NCI-H510A treated with DMSO at 0.1 percent for 48 hours (cell line): ENCODE measurements around the gene TOPAZ1.
A peak's percentile ranks its signal among the peaks of the same experiment; 100 is the strongest.
"Not testable (repeated sequence)": the region's sequence is repeated elsewhere in the genome, so short reads cannot be mapped to it uniquely, and the experiment has no call there.

Experiments
- DNase-seq: peaks from one replicate; lab custom pipeline; 2025; lab: John Stamatoyannopoulos, UW

TOPAZ1 gene

DNA sequence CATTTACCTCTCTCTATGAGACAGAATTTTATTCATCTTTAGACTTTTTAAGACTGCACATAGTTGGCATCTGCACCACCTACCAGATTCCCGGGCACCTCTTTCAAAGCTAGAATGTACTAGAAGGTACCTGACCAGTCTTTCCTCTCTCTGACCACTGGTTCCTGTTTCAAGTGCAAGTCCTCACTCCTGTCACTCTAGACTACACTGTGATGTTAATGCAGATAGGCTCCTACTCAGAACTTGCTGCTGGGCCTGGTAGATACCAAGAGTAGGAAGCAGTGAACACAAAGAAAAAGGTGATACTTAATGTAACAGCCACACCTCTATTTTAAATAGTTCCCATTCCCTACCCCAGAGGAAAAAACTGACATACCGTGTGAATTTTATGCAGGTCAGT lies 88.8 kb downstream of the TOPAZ1 start:
- DNase-seq = no peak

GRCh38 chr3:44334326-44334725 lies 92.6 kb downstream of the TOPAZ1 start:
- no peak for DNase-seq

DNA sequence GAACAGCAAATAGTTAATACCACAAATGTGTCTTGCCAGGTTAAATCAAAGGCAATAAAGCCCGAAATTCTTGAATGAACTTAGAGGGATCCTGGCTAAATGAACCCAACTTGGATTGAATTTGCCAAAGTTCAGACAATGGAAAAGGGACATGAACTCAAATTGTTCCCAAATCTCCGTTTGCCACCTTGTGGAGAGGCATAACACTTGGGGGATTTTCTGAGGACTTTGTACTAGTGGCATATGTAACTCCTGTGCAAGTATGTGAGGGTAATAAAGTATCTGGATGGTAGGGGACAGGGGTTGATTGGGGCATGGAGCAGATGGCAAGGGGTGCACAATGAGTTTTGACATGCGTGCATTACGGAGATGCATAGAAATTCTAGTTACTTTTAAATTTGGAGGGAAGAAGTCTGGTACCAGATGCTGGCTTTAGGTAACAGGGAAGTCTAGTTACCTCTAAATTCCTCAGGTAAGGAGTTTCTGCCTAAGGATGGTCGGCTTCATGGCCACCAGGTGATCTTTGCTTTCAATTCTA lies 95.6 kb downstream of the TOPAZ1 start:
- DNase-seq = no peak

DNA sequence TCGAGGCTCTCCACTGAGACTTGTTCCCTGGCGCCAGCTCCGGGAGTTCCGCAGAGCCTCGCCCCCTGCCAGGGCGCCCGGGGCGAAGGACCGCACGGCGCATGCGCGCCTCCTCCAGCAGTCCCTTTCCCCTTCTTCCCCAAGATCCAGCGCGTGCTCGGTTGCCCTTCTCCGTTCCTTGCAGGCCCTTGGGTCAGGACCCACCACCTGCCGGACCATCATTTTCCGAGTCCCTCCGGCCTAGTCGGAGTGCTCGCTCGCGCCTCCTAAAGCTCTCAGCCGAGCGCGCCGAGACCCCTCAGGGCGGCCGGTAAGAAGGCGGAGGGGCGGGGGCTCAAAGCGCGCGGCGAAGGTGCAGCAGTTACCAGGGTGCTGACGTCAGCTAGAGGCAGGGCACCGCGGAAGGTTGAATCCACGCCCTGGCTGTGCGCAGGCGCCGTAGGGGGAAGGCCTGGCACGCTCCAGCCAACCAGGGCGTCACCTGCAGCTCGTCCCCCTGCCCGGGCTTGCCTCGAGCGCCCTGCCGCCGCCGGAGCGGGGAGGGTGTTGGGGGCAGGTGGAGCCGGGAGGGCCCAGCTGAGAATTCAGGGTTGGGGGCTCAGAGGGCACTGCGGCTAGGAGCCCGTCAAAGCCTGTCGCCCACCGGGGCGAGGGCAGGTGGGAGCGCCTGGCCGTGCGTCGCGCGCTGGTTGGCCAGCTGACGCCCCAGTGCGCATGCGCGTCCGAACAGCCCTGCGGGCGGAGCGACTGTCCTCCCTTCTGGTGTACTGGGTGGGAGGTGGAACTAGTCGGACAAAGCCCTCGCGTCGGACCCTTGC lies 96.5 kb downstream of the TOPAZ1 start, which contains the start of gene TCAIM:
TSS of gene TCAIM (plus strand) at position 757 of the 818 bp plus-strand sequence. CDS start 16,017 bp downstream, outside the sequence.
- peak; percentile 84 for DNase-seq

GRCh38 chr3:44338828-44339127 lies 97.1 kb downstream of the TOPAZ1 start:
- no peak for DNase-seq

- DNase-seq = no peak
These were observed 97.7 kb downstream of the TOPAZ1 start for GRCh38 chr3:44339181-44340057.

- no peak for DNase-seq
These were observed 98.3 kb downstream of the TOPAZ1 start for GRCh38 chr3:44340058-44340395.

GRCh38 chr3:44342176-44342790 lies 100.6 kb downstream of the TOPAZ1 start:
- no peak for DNase-seq

DNA sequence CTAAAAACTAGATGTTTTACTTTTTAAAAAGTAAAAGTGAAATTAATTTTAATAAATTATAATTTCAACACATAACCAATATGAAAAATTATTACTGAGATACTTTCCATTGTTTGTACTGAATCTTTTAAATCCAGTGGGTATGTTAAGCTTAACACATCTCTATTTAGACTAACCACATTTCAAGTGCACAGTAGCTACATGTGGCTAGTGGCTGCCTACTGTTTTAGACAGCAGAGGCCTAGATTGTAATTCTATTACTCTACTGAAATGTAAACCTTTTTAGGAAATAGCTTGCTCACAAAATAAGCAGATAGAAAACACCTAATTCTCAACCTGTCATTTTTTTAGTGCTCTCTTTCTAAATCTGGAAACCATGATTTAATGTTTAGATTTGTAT lies 101.7 kb downstream of the TOPAZ1 start:
- DNase-seq = no peak

GRCh38 chr3:44346590-44346989 lies 104.9 kb downstream of the TOPAZ1 start:
- not testable (repeated sequence) for DNase-seq

DNA sequence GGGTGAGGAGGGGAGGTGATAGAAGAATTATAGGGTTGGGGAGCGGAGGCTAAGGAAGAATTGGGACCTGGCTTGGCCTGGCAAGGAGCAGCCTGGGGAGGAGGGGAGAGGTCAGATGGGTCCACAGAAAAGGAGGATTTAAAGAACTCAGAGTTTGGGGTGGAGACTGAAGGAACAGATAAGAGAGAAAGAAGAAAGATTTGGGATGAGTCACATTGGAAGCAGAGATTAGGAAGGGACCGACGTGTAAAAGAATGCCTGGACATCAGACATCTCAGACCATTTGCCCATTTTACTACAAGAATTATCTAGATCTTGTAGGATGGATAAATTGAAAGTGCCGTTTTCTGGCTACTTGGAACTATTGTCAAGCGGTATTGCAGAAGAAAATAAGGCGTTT lies 107.3 kb downstream of the TOPAZ1 start:
- DNase-seq = no peak

GRCh38 chr3:44353355-44353924 lies 111.8 kb downstream of the TOPAZ1 start:
- no peak for DNase-seq

DNA sequence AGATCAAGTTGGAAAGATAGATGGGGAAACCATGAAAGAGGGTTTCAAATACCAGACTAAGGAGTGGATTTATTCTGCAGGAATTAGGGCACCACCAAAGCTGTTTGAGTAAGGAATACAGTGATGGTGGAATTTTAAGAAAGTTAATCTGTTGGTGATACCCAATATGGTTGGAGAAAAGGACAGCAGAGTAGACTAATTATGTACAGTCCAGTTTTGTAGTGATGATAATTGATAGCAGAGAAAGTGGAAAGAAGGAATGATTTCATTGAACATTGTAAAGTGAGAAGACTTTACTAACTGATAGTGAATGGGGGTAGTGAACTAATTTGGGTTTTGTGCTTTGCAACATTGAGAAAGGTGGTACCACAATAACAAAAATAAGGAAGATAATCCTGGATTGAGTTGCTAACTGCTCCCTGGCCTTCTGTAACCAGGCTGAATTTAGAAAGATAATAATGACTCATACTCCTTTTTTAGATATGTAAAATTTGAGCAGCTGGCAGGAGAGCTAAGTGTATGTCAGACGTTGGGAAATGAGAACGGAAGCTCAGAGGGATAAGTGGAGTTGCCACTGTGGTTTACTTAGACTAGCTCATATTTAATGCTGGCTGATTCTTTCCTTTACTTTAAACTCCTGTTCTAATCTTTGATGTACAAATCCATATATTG lies 113.8 kb downstream of the TOPAZ1 start:
- peak; percentile 39 for DNase-seq

DNA sequence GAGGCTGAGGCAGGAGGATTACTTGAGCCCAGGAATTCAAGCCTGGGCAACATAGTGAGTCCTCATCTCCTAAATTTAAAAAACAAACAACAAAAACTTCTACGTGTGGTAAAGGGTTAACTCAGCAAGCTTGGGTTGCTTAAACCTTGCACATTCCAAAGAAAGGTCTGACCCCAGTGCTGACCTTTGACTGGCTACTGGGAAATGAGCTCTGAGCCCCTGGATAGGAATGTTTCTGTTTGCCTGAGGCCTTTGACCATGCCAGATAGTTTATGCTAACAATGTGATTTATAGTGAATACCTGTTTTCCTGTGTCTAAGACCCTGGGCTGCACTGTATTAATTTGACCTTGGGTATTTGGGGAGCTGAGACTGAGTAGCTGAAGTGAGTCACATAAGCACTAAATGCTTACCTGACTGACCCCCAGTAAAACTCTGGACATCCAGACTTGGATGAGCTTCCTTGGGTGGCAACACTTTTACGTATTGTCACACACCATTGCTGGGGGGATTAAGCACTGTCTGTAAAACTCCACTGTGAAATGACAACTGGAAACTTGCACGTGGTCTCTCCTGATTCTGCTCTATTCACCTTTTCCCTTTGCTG lies 117.6 kb downstream of the TOPAZ1 start:
- no peak for DNase-seq

GRCh38 chr3:44363591-44363990 lies 121.9 kb downstream of the TOPAZ1 start:
- DNase-seq = no peak

DNA sequence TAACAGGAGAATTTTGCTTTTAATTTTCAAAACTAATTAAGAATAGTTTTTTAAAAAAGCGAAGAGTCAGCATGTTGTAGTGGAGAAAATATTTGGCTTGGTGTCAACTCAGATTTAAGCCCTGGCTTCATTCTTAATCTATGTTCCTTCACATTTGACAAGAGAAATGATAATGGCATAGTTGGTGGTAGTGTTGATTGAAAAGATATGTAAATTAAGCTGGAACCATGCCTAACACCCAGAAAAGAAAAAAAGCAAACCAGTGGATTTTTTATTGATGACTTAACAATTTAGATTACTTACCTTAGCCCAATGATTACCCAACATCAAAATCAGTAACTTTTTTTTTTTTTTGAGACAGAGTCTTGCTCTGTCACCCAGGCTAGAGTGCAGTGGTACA lies 124.3 kb downstream of the TOPAZ1 start:
- DNase-seq = no peak

DNA sequence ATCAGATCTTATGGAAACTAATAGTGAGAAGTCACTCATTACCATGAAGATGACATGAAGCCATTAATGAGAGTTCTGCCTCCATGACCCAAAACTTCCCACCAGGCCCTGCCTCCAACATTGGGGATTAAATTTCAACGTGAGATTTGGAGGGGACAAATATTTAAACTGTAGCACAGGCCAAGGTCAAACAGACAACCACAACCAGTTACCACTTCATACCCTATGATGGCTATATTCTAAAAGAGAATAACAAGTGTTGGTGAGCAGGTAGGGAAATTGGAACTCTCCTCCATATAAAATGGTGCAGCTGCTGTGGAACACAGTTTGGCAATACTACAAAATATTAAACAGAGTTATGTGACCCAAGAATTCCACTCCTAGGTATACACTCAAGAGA lies 133.8 kb downstream of the TOPAZ1 start:
- no peak for DNase-seq
